ENCODE data around the gene RFNG.

- TF ChIP-seq CTCF (IDR thresholded peaks at IDR 0.05; ENCODE audit: insufficient read depth, low read depth, low read length): no peak
- no peak for TF ChIP-seq EZH2 (IDR thresholded peaks at IDR 0.05; ENCODE audit: insufficient read depth, low read length)
Measured at GRCh38 chr17:82096709-82097183, 45.1 kb upstream of the RFNG start.
